Measurements from ENCODE around the gene TWF2.
A peak's percentile ranks its signal among the peaks of the same experiment; 100 is the strongest.
"Not testable (repeated sequence)": the region's sequence is repeated elsewhere in the genome, so short reads cannot be mapped to it uniquely, and the experiment has no call there.

Gene TWF2

GRCh38 chr3:52238761-52239701, at the start of gene TWF2:
Gene TWF2 (minus strand): TSS chr3:52239158. CDS start chr3:52239016, 142 bp downstream.
- DNase-seq (ENCODE audit: low read depth in 2 of 2), result peak; percentile 79

GRCh38 chr3:52288674-52289073, 49.7 kb upstream of the TWF2 start:
- no peak for DNase-seq (ENCODE audit: low read depth in 2 of 2)

- no peak for DNase-seq (ENCODE audit: low read depth in 2 of 2)
Observed at GRCh38 chr3:52286777-52287110, 47.8 kb upstream of the TWF2 start.

GRCh38 chr3:52284051-52284450, 45.1 kb upstream of the TWF2 start:
- not testable (repeated sequence) for DNase-seq (ENCODE audit: low read depth in 2 of 2)

- DNase-seq (ENCODE audit: low read depth in 2 of 2), result no peak
Observed at GRCh38 chr3:52283306-52283705, 44.3 kb upstream of the TWF2 start.

- DNase-seq (ENCODE audit: low read depth in 2 of 2), result no peak
Observed at GRCh38 chr3:52281981-52282801, 43.2 kb upstream of the TWF2 start.

- no peak for DNase-seq (ENCODE audit: low read depth in 2 of 2)
Observed at GRCh38 chr3:52280050-52280461, 41.1 kb upstream of the TWF2 start.

GRCh38 chr3:52279596-52279995, 40.6 kb upstream of the TWF2 start:
- DNase-seq (ENCODE audit: low read depth in 2 of 2), result no peak

GRCh38 chr3:52278510-52279069, 39.6 kb upstream of the TWF2 start, which contains the start of gene WDR82:
Gene WDR82 (minus strand): TSS chr3:52278649. CDS start chr3:52278361, 288 bp downstream.
- DNase-seq (ENCODE audit: low read depth in 2 of 2), result peak; percentile 97 to 99

- peak; percentile 45 to 47 for DNase-seq (ENCODE audit: low read depth in 2 of 2)
Observed at GRCh38 chr3:52277972-52278509, 39.1 kb upstream of the TWF2 start.

- DNase-seq (ENCODE audit: low read depth in 2 of 2), result peak; percentile 75 to 76
Observed at GRCh38 chr3:52277071-52277964, 38.4 kb upstream of the TWF2 start.

- DNase-seq (ENCODE audit: low read depth in 2 of 2), result not testable (repeated sequence)
Observed at GRCh38 chr3:52274781-52275180, 35.8 kb upstream of the TWF2 start.

GRCh38 chr3:52272831-52273230, 33.9 kb upstream of the TWF2 start:
- DNase-seq (ENCODE audit: low read depth in 2 of 2), result no peak

GRCh38 chr3:52272172-52272571, 33.2 kb upstream of the TWF2 start:
- DNase-seq (ENCODE audit: low read depth in 2 of 2), result not testable (repeated sequence)

- no peak for DNase-seq (ENCODE audit: low read depth in 2 of 2)
Observed at GRCh38 chr3:52270252-52270754, 31.3 kb upstream of the TWF2 start.

- DNase-seq (ENCODE audit: low read depth in 2 of 2), result no peak
Observed at GRCh38 chr3:52269776-52270175, 30.8 kb upstream of the TWF2 start.

GRCh38 chr3:52268036-52268435, 29.1 kb upstream of the TWF2 start:
- DNase-seq (ENCODE audit: low read depth in 2 of 2), result peak in 1 of 2 donors; percentile 48

- DNase-seq (ENCODE audit: low read depth in 2 of 2), result no peak
Observed at GRCh38 chr3:52265387-52265786, 26.4 kb upstream of the TWF2 start.

- no peak for DNase-seq (ENCODE audit: low read depth in 2 of 2)
Observed at GRCh38 chr3:52262447-52262846, 23.5 kb upstream of the TWF2 start.

GRCh38 chr3:52259448-52259847, 20.5 kb upstream of the TWF2 start:
- no peak for DNase-seq (ENCODE audit: low read depth in 2 of 2)

- DNase-seq (ENCODE audit: low read depth in 2 of 2), result no peak
Observed at GRCh38 chr3:52259035-52259434, 20.1 kb upstream of the TWF2 start.

Data from stimulated activated CD4-positive, alpha-beta T cell treated with anti-CD3 and anti-CD28 coated beads, Interleukin-15, amount 100 ng/mL, for 48 hours (primary cell).